Smooth muscle cell (in vitro differentiated cells): ENCODE data around the gene ZNF827. TPM values are rescaled to one million over a fixed set of nuclear protein-coding genes. Genes with fewer than 3 reads are reported as not detected.

Experiments
- DNase-seq: peaks from one replicate; lab custom pipeline; 2025; ENCODE audit not compliant: unreplicated experiment; lab: John Stamatoyannopoulos, UW
- H2AFZ ChIP-seq: fragments of 200-600 bp; sonication (generic); 2 replicates; pipeline ENCODE4 v1.6.0; 2016; ENCODE audit warnings: antibody characterized with exemption, low read depth, mild to moderate bottlenecking
- H3F3A ChIP-seq: fragments of 200-600 bp; sonication (generic); 2 replicates; pipeline ENCODE4 v1.6.0; 2017; ENCODE audit warnings: antibody characterized with exemption, low read depth
- H3K27ac ChIP-seq: fragments of 200-600 bp; sonication (generic); 2 replicates; pipeline ENCODE4 v1.5.1; 2016; ENCODE audit warnings: low read depth, mild to moderate bottlenecking
- H3K27me3 ChIP-seq: fragments of 200-600 bp; sonication (generic); 2 replicates; pipeline ENCODE4 v1.6.1; 2016; ENCODE audit warnings: low read depth, mild to moderate bottlenecking
- H3K36me3 ChIP-seq: fragments of 200-600 bp; sonication (generic); 2 replicates; pipeline ENCODE4 v1.5.1; 2016; ENCODE audit warnings: low read depth
- H3K4me1 ChIP-seq: fragments of 200-600 bp; sonication (generic); 2 replicates; pipeline ENCODE4 v1.5.1; 2016; ENCODE audit warnings: low read depth
- H3K4me2 ChIP-seq: fragments of 200-600 bp; sonication (generic); 2 replicates; pipeline ENCODE4 v1.6.0; 2016; ENCODE audit warnings: mild to moderate bottlenecking
- H3K4me3 ChIP-seq: fragments of 200-600 bp; sonication (generic); 2 replicates; pipeline ENCODE4 v1.5.1; 2016; ENCODE audit warnings: mild to moderate bottlenecking
- H3K79me2 ChIP-seq: fragments of 200-600 bp; sonication (generic); 2 replicates; pipeline ENCODE4 v1.6.0; 2016; ENCODE audit warnings: low read depth, mild to moderate bottlenecking
- H3K9ac ChIP-seq: fragments of 200-600 bp; sonication (generic); 2 replicates; pipeline ENCODE4 v1.6.0; 2016; ENCODE audit warnings: low read depth
- H3K9me3 ChIP-seq: fragments of 200-600 bp; sonication (generic); replicated peaks from 2 replicates; pipeline ENCODE4 v1.5.1; 2016; ENCODE audit warnings: low read depth
- H4K20me1 ChIP-seq: fragments of 200-600 bp; sonication (generic); 2 replicates; pipeline ENCODE4 v1.6.0; 2016; ENCODE audit warnings: low read depth
- CTCF ChIP-seq: fragments of 200-600 bp; sonication (generic); IDR thresholded peaks from 2 replicates; pipeline ENCODE4 v1.5.1; 2017; ENCODE audit warnings: borderline replicate concordance, mild to moderate bottlenecking, antibody characterized with exemption; ENCODE audit not compliant: insufficient read depth, poor library complexity, severe bottlenecking
- WGBS: methylation state at CpG from one replicate; pipeline ENCODE4 v1.1.7; 2016; ENCODE audit warnings: low lambda C conversion rate; 5-methylcytosine and 5-hydroxymethylcytosine counted together
- polyA plus RNA-seq: library from polyadenylated mRNA; unstranded; fragments of >200 nt; fragmentation: Nextera tagmentation; extraction: Ambion mirVana; gene quantifications from 2 replicates; pipeline ENCODE4 v1.2.1, GENCODE V29; 2016
- total RNA-seq: library from RNA; depleted of rRNA; stranded (reverse); fragments of >200 nt; gene quantifications from 2 replicates; pipeline ENCODE4 v1.2.3, GENCODE V29; 2014

Gene ZNF827
- total and polyA plus RNA-seq, 2 experiments from 2014 or later, result 6.5 to 12.8 TPM

GRCh38 chr4:145956288-145956890 lies 17.8 kb upstream of the ZNF827 start:
- Histone ChIP-seq H3K79me2 (no peaks in the 10 kb centered on the region), H3K27me3 (no peaks in the 10 kb centered on the region), H3K4me1 (no peaks in the 10 kb centered on the region), H3K36me3 (no peaks in the 10 kb centered on the region), H2AFZ (no peak overlapping the region), H3K27ac (no peak overlapping the region), H3K4me3 (no peak overlapping the region), H3F3A (no peaks in the 10 kb centered on the region), H3K4me2 (no peak overlapping the region), H3K9ac (no peak overlapping the region), H3K9me3 (no peaks in the 10 kb centered on the region), H4K20me1 (no peaks in the 10 kb centered on the region)
- TF ChIP-seq CTCF, result peak; percentile 73
- no peak for DNase-seq
- WGBS, result 31% methylated on average over 3 of the region's 3 CpGs

GRCh38 chr4:145954924-145955339 lies 16.3 kb upstream of the ZNF827 start:
- H3K27me3 ChIP-seq, result no peaks in the 10 kb centered on the region
- no peaks in the 10 kb centered on the region for H3K36me3 ChIP-seq
- no peak for DNase-seq
- no peaks in the 10 kb centered on the region for H3K4me1 ChIP-seq
- TF ChIP-seq CTCF, result no peak
- H3K27ac ChIP-seq, result no peak overlapping the region
- H3F3A ChIP-seq, result no peaks in the 10 kb centered on the region
- no peaks in the 10 kb centered on the region for H3K79me2 ChIP-seq
- H3K4me3 ChIP-seq, result no peak overlapping the region
- no peaks in the 10 kb centered on the region for H3K9me3 ChIP-seq
- WGBS, result 64% methylated on average over 7 of the region's 7 CpGs
- no peak overlapping the region for H3K9ac ChIP-seq
- H3K4me2 ChIP-seq, result no peak overlapping the region
- H2AFZ ChIP-seq, result no peak overlapping the region
- H4K20me1 ChIP-seq, result no peaks in the 10 kb centered on the region

GRCh38 chr4:145951931-145952330 lies 13.3 kb upstream of the ZNF827 start:
- no peaks in the 10 kb centered on the region for H3K4me1 ChIP-seq
- no peak for DNase-seq
- H3K27me3 ChIP-seq, result peaks cover 6% of the 10 kb centered on the region
- H4K20me1 ChIP-seq, result no peaks in the 10 kb centered on the region
- no peaks in the 10 kb centered on the region for H3K9me3 ChIP-seq
- no peak overlapping the region for H3K4me2 ChIP-seq
- no peak for TF ChIP-seq CTCF
- no peak overlapping the region for H3K9ac ChIP-seq
- no peak overlapping the region for H3K4me3 ChIP-seq
- WGBS, result 80% methylated on average over 2 of the region's 2 CpGs
- H3F3A ChIP-seq, result no peaks in the 10 kb centered on the region
- no peaks in the 10 kb centered on the region for H3K36me3 ChIP-seq
- no peak overlapping the region for H2AFZ ChIP-seq
- no peak overlapping the region for H3K27ac ChIP-seq
- H3K79me2 ChIP-seq, result no peaks in the 10 kb centered on the region
